Right lobe of liver (tissue), 6 donors: Measurements from ENCODE around the gene CNGB1. TPM values are rescaled to one million over a fixed set of nuclear protein-coding genes. Genes with fewer than 3 reads are reported as not detected.
"Not testable (repeated sequence)": the region's sequence is repeated elsewhere in the genome, so short reads cannot be mapped to it uniquely, and the experiment has no call there.

Experiments
- ATAC-seq, 4 donors: fragments of 200-7000 bp; cut with Tn5 transposase; one replicate each; pipeline ENCODE4 v1.9.1; 2020; ENCODE audit warnings: mild to moderate bottlenecking in 4 of 4, moderate library complexity in 4 of 4
- DNase-seq, 3 donors: peaks; one replicate each; pipeline ENCODE4 v3.0.0-alpha.2; 2020
- H3K27ac ChIP-seq, 3 donors: fragments of 200-600 bp; one replicate each; pipeline ENCODE4 v1.8.0; 2022
- H3K27me3 ChIP-seq, 2 donors: fragments of 200-600 bp; one replicate each; pipeline ENCODE4 v1.8.0; 2022
- H3K36me3 ChIP-seq, 4 donors: fragments of 200-600 bp; sonication (generic) in 1 of 4; one replicate each; pipeline versions ENCODE4 v1.5.1 to v1.8.0; 2017 to 2022; ENCODE audit warnings: control low read depth in 1 of 4
- H3K4me1 ChIP-seq, 4 donors: fragments of 200-600 bp; sonication (generic) in 1 of 4; one replicate each; pipeline versions ENCODE4 v1.5.1 to v1.8.0; 2017 to 2022; ENCODE audit warnings: control low read depth in 1 of 4
- H3K4me3 ChIP-seq, 3 donors: fragments of 200-600 bp; one replicate each; pipeline ENCODE4 v1.8.0; 2022
- H3K9me3 ChIP-seq, 4 donors: fragments of 200-600 bp; sonication (generic) in 1 of 4; one replicate each; pipeline versions ENCODE4 v1.5.1 to v1.8.0; 2017 to 2022; ENCODE audit warnings: control low read depth in 1 of 4
- POLR2A ChIP-seq: fragments of 450-650 bp; IDR thresholded peaks from one replicate; pipeline ENCODE4 v1.6.1; 2017; ENCODE audit warnings: antibody characterized with exemption, mild to moderate bottlenecking
- WGBS: methylation state at CpG from one replicate; pipeline ENCODE4 v1.1.6; 2018; ENCODE audit warnings: low coverage, low lambda C conversion rate; ENCODE audit not compliant: insufficient coverage; ENCODE audit errors: missing lambda C conversion rate; 5-methylcytosine and 5-hydroxymethylcytosine counted together
- intact Hi-C, 2 donors: fragments of 100-400 bp; cut with DNase I; formaldehyde crosslinking; loops; one replicate each; pipeline versions ENCODE4 v1.11.2 to v1.14.1; 2022
- total RNA-seq, 6 experiments: library from RNA; depleted of rRNA in 2 of 6; stranded (reverse); fragments of >200 nt in 2 of 6; fragmentation: NEBNext Ultra II Directional in 3 of 6; extraction: Animal tissue kit (Norgen Biotek cat#: 25700) in 3 of 6; gene quantifications; one replicate each; pipeline versions ENCODE4 v1.1.0 to v1.2.4, GENCODE V29; 2016 to 2023
- TF ChIP-seq, protein P1 (sequence below), 4 donors: fragments of 200-600 bp in 3 of 4; fragments of 450-650 bp in 1 of 4; IDR thresholded peaks; one replicate each; pipeline versions ENCODE4 v1.5.1 to v1.8.0; 2016 to 2022; ENCODE audit warnings: antibody characterized with exemption in 4 of 4, mild to moderate bottlenecking in 2 of 4
- donor health status: DM: no; HTN: yes; CAD: no.
- donor health status: DM: no; HTN: no; CAD: no.
- donor health status: DM: no; HTN: no; CAD: no.
- donor health status: DM: no; HTN: yes; CAD: no.
- donor health status: DM: no; HTN: yes; CAD: no.

The CNGB1 gene
- total RNA-seq, 6 experiments from 2014 or later = not detected

- no peaks in the 10 kb centered on the region for H3K9me3 ChIP-seq
- DNase-seq (no peak), ATAC-seq (no peak)
- H3K27me3 ChIP-seq = no peaks in the 10 kb centered on the region
- intact Hi-C loops = loop anchor here in 1 of 2 donors (10.0 kb wide), 1 partner anchor 245 kb away; no protein-coding TSS in a partner anchor
- 94% methylated on average over 5 of the region's 11 CpGs for WGBS
- peaks cover 0 to 2% (median 0%) of the 10 kb centered on the region in 4 donors for H3K4me1 ChIP-seq
- TF ChIP-seq, protein P1, sequence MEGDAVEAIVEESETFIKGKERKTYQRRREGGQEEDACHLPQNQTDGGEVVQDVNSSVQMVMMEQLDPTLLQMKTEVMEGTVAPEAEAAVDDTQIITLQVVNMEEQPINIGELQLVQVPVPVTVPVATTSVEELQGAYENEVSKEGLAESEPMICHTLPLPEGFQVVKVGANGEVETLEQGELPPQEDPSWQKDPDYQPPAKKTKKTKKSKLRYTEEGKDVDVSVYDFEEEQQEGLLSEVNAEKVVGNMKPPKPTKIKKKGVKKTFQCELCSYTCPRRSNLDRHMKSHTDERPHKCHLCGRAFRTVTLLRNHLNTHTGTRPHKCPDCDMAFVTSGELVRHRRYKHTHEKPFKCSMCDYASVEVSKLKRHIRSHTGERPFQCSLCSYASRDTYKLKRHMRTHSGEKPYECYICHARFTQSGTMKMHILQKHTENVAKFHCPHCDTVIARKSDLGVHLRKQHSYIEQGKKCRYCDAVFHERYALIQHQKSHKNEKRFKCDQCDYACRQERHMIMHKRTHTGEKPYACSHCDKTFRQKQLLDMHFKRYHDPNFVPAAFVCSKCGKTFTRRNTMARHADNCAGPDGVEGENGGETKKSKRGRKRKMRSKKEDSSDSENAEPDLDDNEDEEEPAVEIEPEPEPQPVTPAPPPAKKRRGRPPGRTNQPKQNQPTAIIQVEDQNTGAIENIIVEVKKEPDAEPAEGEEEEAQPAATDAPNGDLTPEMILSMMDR (IDR thresholded peaks at IDR 0.05) = no peak
- TF ChIP-seq POLR2A = no peak
- H3K4me3 ChIP-seq = no peak overlapping the region
- peaks cover 0 to 23% (median 3%) of the 10 kb centered on the region in 4 donors for H3K36me3 ChIP-seq
- no peak overlapping the region for H3K27ac ChIP-seq
Observed at GRCh38 chr16:58009856-58010416, 39.0 kb upstream of the CNGB1 start.

- intact Hi-C loops, H3K36me3 ChIP-seq, H3K9me3 ChIP-seq, H3K4me3 ChIP-seq, H3K27me3 ChIP-seq: not testable (repeated sequence)
- ATAC-seq (peak in 1 of 4 donors; percentile 8), DNase-seq (peak in 2 of 3 donors; percentile 57 to 65)
- peak overlapping the region in 1 of 3 donors; percentile 17 for H3K27ac ChIP-seq
- WGBS = 40% methylated on average over 10 of the region's 12 CpGs
- peaks cover 0 to 10% (median 3%) of the 10 kb centered on the region in 4 donors for H3K4me1 ChIP-seq
Observed at GRCh38 chr16:58004736-58005135, 33.8 kb upstream of the CNGB1 start.

DNA sequence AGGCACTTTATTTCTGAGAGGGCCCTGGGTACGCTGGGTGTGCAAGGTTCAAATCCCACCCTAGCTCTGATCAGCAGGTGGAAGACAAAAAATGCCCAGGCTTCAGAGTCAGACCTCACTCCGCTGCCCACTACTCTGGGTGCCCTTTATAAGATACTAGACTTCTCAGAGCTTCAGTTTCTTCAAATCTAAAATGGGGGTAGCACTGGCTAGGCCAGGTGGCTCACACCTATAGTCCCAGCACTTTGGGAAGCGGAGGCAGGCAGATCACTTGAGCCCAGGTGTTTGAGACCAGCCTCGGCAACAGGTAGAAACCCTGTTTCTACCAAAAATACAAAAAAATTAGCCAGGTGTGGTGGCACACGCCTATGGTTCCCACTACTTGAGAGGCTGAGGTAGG lies 32.0 kb upstream of the CNGB1 start:
- intact Hi-C loops = no loop called here
- peaks cover 0 to 13% (median 5%) of the 10 kb centered on the region in 4 donors for H3K4me1 ChIP-seq
- H3K36me3 ChIP-seq = peaks cover 0 to 3% (median 1%) of the 10 kb centered on the region in 4 donors
- DNase-seq (peak in 1 of 3 donors; percentile 19), ATAC-seq (no peak)
- WGBS = 86% methylated on average over 2 of the region's 5 CpGs
- no peaks in the 10 kb centered on the region for H3K9me3 ChIP-seq
- no peak overlapping the region for H3K4me3 ChIP-seq
- no peaks in the 10 kb centered on the region for H3K27me3 ChIP-seq
- H3K27ac ChIP-seq = no peak overlapping the region
- TF ChIP-seq POLR2A = no peak
- TF ChIP-seq, protein P1 (IDR thresholded peaks at IDR 0.05) = no peak

DNA sequence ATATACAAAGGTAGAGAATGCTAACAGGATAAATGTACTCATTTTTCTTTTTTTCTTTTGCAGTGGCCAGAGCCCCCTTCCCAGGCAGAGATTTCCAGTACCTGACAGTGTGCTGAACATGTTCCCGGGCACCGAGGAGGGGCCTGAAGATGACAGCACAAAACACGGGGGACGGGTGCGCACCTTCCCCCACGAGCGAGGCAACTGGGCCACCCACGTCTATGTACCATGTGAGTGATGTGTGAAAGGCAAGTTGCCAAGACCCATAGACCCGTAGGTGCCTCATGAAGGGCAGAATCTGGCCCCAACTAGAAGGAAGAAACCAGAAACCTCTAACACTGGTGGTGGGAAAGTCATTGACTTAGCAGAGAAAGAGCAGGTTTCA lies 31.5 kb upstream of the CNGB1 start:
- WGBS = 61% methylated on average over 8 of the region's 9 CpGs
- no peak for ATAC-seq
- Histone ChIP-seq H3K27me3 (no peaks in the 10 kb centered on the region), H3K4me1 (peaks cover 0 to 13% (median 5%) of the 10 kb centered on the region in 4 donors), H3K36me3 (peaks cover 0 to 7% (median 2%) of the 10 kb centered on the region in 4 donors), H3K4me3 (no peak overlapping the region), H3K27ac (no peak overlapping the region), H3K9me3 (no peaks in the 10 kb centered on the region)
- TF ChIP-seq, protein P1 (IDR thresholded peaks at IDR 0.05) = no peak
- no peak for TF ChIP-seq POLR2A
- DNase-seq = peak in 1 of 3 donors; percentile 27
- intact Hi-C loops = no loop called here

GRCh38 chr16:58001781-58002415 lies 31.0 kb upstream of the CNGB1 start:
- H3K27ac ChIP-seq = peak overlapping the region in 1 of 3 donors; percentile 85
- H3K9me3 ChIP-seq = no peaks in the 10 kb centered on the region
- peaks cover 0 to 12% (median 2%) of the 10 kb centered on the region in 4 donors for H3K36me3 ChIP-seq
- TF ChIP-seq, protein P1 (IDR thresholded peaks at IDR 0.05) = no peak
- TF ChIP-seq POLR2A = no peak
- intact Hi-C loops = no loop called here
- DNase-seq (no peak), ATAC-seq (no peak)
- 25% methylated on average over 5 of the region's 10 CpGs for WGBS
- H3K4me3 ChIP-seq = peak overlapping the region; percentile 74 to 86 (median 85)
- H3K27me3 ChIP-seq = no peaks in the 10 kb centered on the region
- H3K4me1 ChIP-seq = peaks cover 0 to 13% (median 5%) of the 10 kb centered on the region in 4 donors
